A673 (cell line): ENCODE measurements around the gene DKK1. TPM values are rescaled to one million over a fixed set of nuclear protein-coding genes. Genes with fewer than 3 reads are reported as not detected.

Experiments used
- BruUV-seq: library from RNA; stranded (reverse); fragments of 400-500 nt; replicated peaks from 2 replicates; lab custom pipeline; 2021; lab: Mats Ljungman, UMichigan
- CTCF ChIA-PET: fragments of 300-600 bp; sonication (Branson Sonifier 250); formaldehyde crosslinking; loops from one replicate; lab custom pipeline; 2022; ENCODE audit warnings: antibody characterized with exemption; lab: Charles Lee
- POLR2A ChIA-PET: fragments of 300-600 bp; sonication (Branson Sonifier 250); formaldehyde crosslinking; loops from one replicate; lab custom pipeline; 2022; ENCODE audit warnings: antibody characterized with exemption; ENCODE audit not compliant: low non-redundant PET; lab: Charles Lee
- DNase-seq: peaks from one replicate; pipeline ENCODE4 v3.0.0-alpha.2; 2015; ENCODE audit warnings: low spot score
- H3K27ac ChIP-seq: fragments of 200-600 bp; sonication (generic); 2 replicates; pipeline ENCODE4 v1.5.1; 2016; ENCODE audit warnings: mixed run types, low read depth, mild to moderate bottlenecking, mixed read lengths, antibody characterized with exemption, low read length; ENCODE audit not compliant: poor library complexity, severe bottlenecking
- H3K27me3 ChIP-seq: fragments of 200-600 bp; sonication (generic); replicated peaks from 2 replicates; pipeline ENCODE4 v1.6.1; 2017; ENCODE audit warnings: mixed run types, low read depth, mild to moderate bottlenecking, mixed read lengths, antibody characterized with exemption, low read length; ENCODE audit not compliant: insufficient read depth, poor library complexity
- H3K36me3 ChIP-seq: fragments of 200-600 bp; sonication (generic); 2 replicates; pipeline ENCODE4 v1.6.1; 2016; ENCODE audit warnings: mixed run types, mild to moderate bottlenecking, mixed read lengths, antibody characterized with exemption, low read length; ENCODE audit not compliant: insufficient read depth, poor library complexity, severe bottlenecking
- H3K4me1 ChIP-seq: fragments of 200-600 bp; sonication (generic); 2 replicates; pipeline ENCODE4 v1.6.1; 2017; ENCODE audit warnings: mixed run types, mild to moderate bottlenecking, mixed read lengths, antibody characterized with exemption, low read length; ENCODE audit not compliant: insufficient read depth, poor library complexity, severe bottlenecking
- H3K4me3 ChIP-seq: fragments of 200-600 bp; sonication (generic); 2 replicates; pipeline ENCODE4 v1.5.1; 2016; ENCODE audit warnings: low read depth, mixed run types, mild to moderate bottlenecking, mixed read lengths, low read length; ENCODE audit not compliant: poor library complexity, severe bottlenecking
- H3K9me3 ChIP-seq: fragments of 200-600 bp; sonication (generic); 2 replicates; pipeline ENCODE4 v1.6.1; 2016; ENCODE audit warnings: mixed run types, low read depth, mild to moderate bottlenecking, mixed read lengths, antibody characterized with exemption, low read length; ENCODE audit not compliant: poor library complexity, severe bottlenecking
- CTCF ChIP-seq: fragments of 300-800, 200-600 bp; sonication (generic); conservative IDR thresholded peaks from 2 replicates; pipeline ENCODE4 v1.5.1; 2017; ENCODE audit warnings: low read depth, mild to moderate bottlenecking, antibody characterized with exemption, low read length, moderate library complexity, mixed read lengths
- EZH2 ChIP-seq: fragments of 200-600 bp; sonication (generic); IDR thresholded peaks from 2 replicates; pipeline ENCODE4 v1.6.1; 2017; ENCODE audit warnings: borderline replicate concordance, low read depth, mild to moderate bottlenecking, mixed read lengths, antibody characterized with exemption, low read length; ENCODE audit not compliant: poor library complexity, severe bottlenecking
- intact Hi-C: fragments of 100-400 bp; cut with micrococcal nuclease; formaldehyde crosslinking; loops from one replicate; pipeline ENCODE4 v1.10.0; 2022; ENCODE audit not compliant: unreplicated experiment
- total RNA-seq: library from RNA; stranded (reverse); gene quantifications from 2 replicates; pipeline ENCODE4 v1.2.3, GENCODE V29; 2021

Gene DKK1
- total RNA-seq, 1 experiment from 2014 or later: 1.3 TPM

GRCh38 chr10:52268790-52269189 is 45.3 kb upstream of the DKK1 start:
- H3K36me3 ChIP-seq: no peaks in the 10 kb centered on the region
- intact Hi-C loops: no loop called here
- H3K27ac ChIP-seq: no peak overlapping the region
- no TSS peak for BruUV-seq
- ChIA-PET CTCF (no interaction called here), POLR2A (no interaction called here)
- TF ChIP-seq EZH2: no peak
- no peak for TF ChIP-seq CTCF
- H3K4me1 ChIP-seq: no peaks in the 10 kb centered on the region
- H3K27me3 ChIP-seq: no peaks in the 10 kb centered on the region
- DNase-seq: no peak
- no peaks in the 10 kb centered on the region for H3K9me3 ChIP-seq
- H3K4me3 ChIP-seq: no peak overlapping the region

- Histone ChIP-seq H3K4me3 (no peak overlapping the region), H3K4me1 (no peaks in the 10 kb centered on the region), H3K27me3 (no peaks in the 10 kb centered on the region), H3K27ac (no peak overlapping the region), H3K36me3 (no peaks in the 10 kb centered on the region), H3K9me3 (no peaks in the 10 kb centered on the region)
- TF ChIP-seq CTCF (no peak), EZH2 (no peak)
- intact Hi-C loops: no loop called here
- ChIA-PET CTCF (no interaction called here), POLR2A (no interaction called here)
- DNase-seq: no peak
- no TSS peak for BruUV-seq
Measured at GRCh38 chr10:52269233-52269632, 44.8 kb upstream of the DKK1 start.

GRCh38 chr10:52276163-52276562 is 37.9 kb upstream of the DKK1 start:
- Histone ChIP-seq H3K9me3 (no peaks in the 10 kb centered on the region), H3K27ac (no peak overlapping the region), H3K36me3 (no peaks in the 10 kb centered on the region), H3K27me3 (no peaks in the 10 kb centered on the region), H3K4me1 (no peaks in the 10 kb centered on the region), H3K4me3 (no peak overlapping the region)
- no TSS peak for BruUV-seq
- CTCF ChIA-PET: no interaction called here
- no peak for TF ChIP-seq EZH2
- TF ChIP-seq CTCF: no peak
- DNase-seq: no peak
- POLR2A ChIA-PET: no interaction called here
- intact Hi-C loops: no loop called here
